GM19438 (cell line): ENCODE measurements around the gene NEURL1.
"Not testable (repeated sequence)": the region's sequence is repeated elsewhere in the genome, so short reads cannot be mapped to it uniquely, and the experiment has no call there.

Experiments used
- ATAC-seq: cut with Tn5 transposase; IDR thresholded peaks from one replicate; pipeline ENCODE4 v1.9.1; 2021; ENCODE audit warnings: low read depth; ENCODE audit not compliant: unreplicated experiment

The NEURL1 gene

GRCh38 chr10:103600325-103600724, 106.8 kb downstream of the NEURL1 start:
- no peak for ATAC-seq

- ATAC-seq = no peak
Observed at GRCh38 chr10:103600956-103601569, 107.6 kb downstream of the NEURL1 start.

- no peak for ATAC-seq
Observed at GRCh38 chr10:103602028-103602851, 108.7 kb downstream of the NEURL1 start.

DNA sequence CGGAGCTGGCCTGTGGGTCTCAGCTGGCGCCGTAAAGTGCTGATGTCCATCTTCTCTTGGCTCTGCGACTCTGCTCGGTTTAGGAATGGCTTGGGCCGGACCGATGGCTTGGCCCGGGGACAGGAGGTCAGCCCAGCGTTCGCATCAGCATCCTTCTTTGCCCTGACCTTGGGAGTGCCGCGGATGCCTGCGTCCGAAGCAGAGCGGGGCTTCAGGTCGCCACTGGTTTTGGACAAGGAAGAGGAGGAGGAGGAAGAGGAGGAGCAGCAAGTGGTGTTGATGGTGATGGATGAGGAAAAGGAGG, 109.3 kb downstream of the NEURL1 start:
- no peak for ATAC-seq

- no peak for ATAC-seq
Observed at GRCh38 chr10:103603382-103603781, 109.9 kb downstream of the NEURL1 start.

- no peak for ATAC-seq
Observed at GRCh38 chr10:103605359-103606096, 112.0 kb downstream of the NEURL1 start.

DNA sequence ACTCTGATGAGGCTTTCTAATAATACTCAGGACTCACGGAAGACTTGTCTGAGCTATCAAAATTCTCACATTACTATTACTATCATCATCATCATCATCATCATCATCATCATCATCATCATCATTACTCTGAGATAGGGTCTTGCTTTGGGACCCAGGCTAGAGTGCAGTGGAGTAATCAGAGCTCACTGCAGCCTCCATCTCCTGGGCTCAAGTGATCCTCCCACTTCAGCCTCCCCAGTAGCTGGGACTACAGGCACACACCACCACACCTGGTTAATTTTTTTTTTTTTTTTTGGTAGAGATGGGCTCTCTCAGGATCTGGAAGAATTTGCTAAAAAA, 112.6 kb downstream of the NEURL1 start:
- ATAC-seq = not testable (repeated sequence)

DNA sequence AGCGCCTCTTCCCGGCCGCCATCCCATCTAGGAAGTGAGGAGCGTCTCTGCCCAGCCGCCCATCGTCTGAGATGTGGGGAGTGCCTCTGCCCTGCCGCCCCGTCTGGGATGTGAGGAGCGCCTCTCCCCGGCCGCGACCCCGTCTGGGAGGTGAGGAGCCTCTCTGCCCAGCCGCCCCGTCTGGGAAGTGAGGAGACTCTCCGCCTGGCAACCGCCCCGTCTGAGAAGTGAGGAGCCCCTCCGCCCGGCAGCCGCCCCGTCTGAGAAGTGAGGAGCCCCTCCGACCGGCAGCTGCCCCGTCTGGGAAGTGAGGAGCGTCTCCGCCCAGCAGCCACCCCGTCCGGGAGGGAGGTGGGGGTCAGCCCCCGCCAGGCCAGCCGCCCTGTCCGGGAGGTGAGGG, 113.5 kb downstream of the NEURL1 start:
- ATAC-seq = not testable (repeated sequence)

DNA sequence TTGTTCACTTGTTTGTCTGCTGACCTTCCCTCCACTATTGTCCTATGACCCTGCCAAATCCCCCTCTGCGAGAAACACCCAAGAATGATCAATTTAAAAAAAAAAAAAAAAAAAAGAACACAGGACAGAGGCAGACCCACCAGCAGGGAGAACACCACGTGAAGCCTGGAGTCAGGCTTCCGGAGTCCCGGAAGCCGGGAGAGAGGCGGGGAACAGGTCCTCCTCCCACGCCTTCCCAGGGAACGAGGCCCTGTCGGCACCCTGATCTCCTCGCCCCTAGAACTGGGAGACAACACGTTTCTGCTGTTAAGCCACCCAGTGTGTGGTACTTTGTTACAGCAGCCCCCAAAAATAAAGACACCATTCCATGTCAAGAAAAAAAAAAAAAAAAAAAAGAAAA, 114.6 kb downstream of the NEURL1 start:
- ATAC-seq = not testable (repeated sequence)

GRCh38 chr10:103609231-103610082, 116.0 kb downstream of the NEURL1 start:
- no peak for ATAC-seq

- no peak for ATAC-seq
Observed at GRCh38 chr10:103610083-103610472, 116.6 kb downstream of the NEURL1 start.

- no peak for ATAC-seq
Observed at GRCh38 chr10:103610921-103611511, 117.5 kb downstream of the NEURL1 start.

DNA sequence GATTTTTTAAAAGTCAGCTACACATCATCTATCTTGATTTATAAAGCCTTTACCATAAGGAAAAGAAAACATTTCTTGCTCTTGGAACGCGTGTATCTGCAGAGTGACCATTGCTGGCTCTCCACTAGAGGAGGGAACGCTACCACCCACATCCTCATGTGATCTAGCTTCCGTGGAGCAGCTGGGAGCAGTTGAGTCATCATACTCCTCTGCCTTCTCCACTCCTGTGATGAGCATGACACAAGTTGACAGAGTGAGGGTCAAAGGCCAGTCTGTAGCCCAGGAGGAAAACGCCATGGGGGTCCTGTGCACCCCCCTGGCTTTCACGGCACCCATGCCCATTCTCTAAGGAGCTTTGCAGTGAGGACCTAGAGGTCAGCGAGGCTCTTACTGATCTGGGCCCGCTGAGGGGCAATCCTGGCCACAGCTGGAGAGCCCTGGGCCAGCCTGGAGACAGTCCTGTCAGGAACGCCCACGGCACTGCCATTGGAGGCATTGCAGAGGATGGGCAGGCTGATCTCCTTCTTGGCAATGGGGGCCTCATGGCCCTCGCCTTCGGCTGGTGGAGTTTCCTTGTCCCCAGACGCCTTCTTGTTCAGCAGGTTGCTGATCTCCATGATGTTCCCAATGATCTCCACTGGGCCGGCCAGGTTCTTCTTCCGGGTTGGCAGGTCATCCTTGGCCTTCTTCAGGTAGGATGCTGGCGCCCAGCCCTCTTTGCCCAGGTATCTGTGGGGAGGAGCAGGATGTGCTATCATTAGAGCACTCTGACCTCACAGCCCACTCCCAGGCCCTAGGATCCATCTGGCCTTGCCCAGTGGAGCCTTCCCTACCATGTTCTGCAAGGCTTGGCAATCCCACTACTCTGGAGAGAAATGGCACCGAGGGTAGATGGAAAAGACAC, 119.2 kb downstream of the NEURL1 start:
- no peak for ATAC-seq

- ATAC-seq = no peak
Observed at GRCh38 chr10:103613616-103614015, 120.1 kb downstream of the NEURL1 start.

DNA sequence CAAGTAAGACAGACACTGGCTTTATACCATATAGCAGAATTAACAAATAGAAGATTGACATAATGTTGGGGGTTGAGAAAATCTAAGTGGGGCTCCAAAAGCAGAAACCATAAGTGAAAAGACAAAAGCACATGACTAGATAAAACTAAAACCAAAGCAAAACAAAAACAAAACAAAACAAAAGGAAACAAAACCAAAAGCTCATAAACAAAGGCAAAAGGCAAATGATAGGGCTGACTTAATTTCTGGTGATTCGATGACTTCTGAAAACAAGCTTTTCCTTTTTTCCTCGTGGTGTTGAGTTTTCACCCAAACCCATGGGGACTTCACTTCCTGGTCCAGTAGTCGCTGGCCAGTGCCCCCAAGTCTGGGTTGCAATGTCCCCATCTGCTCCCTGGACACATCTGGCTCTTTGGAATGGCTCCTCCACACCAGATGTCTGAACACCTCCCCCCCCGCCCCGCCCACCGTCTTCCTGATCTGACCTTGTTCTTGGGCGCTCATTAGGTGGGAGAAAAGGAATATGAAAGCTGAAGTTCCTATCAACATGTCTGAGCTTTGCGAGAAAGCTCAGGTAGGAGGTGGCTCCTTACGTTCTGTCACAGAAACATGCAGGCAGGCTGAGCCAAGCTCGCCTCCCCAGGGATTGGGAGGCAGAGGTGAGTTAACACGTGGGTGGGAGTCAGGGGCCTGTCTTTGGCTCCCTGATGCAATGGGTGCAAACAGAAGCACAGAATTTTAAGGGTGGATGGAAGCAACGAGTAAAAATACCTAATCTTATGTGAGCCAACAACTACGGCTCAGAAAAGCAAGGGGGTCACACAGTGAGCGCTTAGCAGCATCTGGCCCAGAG, 121.0 kb downstream of the NEURL1 start:
- ATAC-seq = no peak

DNA sequence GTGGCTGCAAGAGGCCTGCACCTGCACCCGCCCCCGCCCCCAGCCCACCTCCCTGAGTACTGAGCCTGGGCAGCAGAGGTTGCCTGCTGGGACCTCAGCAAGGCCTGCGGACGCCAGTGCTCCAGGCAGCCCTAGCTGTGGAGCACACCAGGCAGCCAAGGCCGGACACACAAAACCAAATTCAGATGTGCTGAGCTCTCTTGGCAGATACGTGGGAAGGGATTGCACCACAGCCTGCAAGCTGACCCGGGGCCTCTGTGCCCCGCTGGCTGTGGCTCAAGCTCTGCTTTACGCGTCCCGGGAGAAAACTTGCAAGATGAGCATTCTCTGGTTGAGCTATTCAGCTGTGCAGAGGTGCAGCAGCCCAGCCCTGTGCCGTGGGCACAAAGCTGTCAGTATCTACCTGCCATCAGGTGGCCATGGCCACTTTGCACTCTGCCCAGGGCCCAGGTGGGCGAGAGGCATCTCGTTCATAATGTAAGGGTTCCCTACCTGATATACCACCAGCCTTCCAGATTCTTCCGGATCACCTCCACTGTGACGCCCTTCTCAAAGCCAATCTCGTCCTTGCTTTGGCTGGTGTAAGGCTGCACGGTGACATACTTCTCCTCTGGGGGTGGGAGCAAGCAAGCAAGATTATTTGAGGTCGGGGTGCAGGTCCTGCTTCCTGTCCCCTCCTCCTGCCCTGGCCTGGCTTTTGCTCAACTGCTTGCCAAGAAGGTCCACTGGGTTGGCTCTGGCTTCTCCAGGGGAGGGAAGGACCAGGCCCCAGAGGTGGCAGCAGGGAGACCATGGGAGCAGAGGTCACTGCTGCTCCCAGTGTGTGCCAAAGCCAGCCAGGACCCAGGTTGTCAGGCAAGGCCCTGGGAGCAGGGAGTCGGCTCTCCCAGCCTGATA, 123.4 kb downstream of the NEURL1 start:
- ATAC-seq = no peak

GRCh38 chr10:103617602-103618385, 124.3 kb downstream of the NEURL1 start:
- no peak for ATAC-seq
